IPS-20b (cell line): ENCODE results near the gene COL15A1.

Experiments used
- H3K27ac ChIP-seq: one replicate; pipeline ENCODE4 v1.5.1; 2013; ENCODE audit warnings: low read length
- H3K27me3 ChIP-seq: 2 replicates; pipeline ENCODE4 v1.6.1; 2013; ENCODE audit warnings: mild to moderate bottlenecking, low read length, inconsistent platforms; ENCODE audit not compliant: insufficient read depth
- H3K36me3 ChIP-seq: 2 replicates; pipeline ENCODE4 v1.6.1; 2013; ENCODE audit warnings: low read depth, mild to moderate bottlenecking, inconsistent platforms, low read length, moderate library complexity; ENCODE audit not compliant: insufficient read depth
- H3K4me1 ChIP-seq: 2 replicates; pipeline ENCODE4 v1.6.1; 2013; ENCODE audit warnings: mild to moderate bottlenecking, control low read depth, inconsistent platforms, low read length, moderate library complexity; ENCODE audit not compliant: insufficient read depth
- H3K4me3 ChIP-seq: 2 replicates; pipeline ENCODE4 v1.5.1; 2013; ENCODE audit warnings: mild to moderate bottlenecking, low read length, inconsistent platforms
- H3K9ac ChIP-seq: 2 replicates; pipeline ENCODE4 v1.6.1; 2013; ENCODE audit warnings: low read depth, mild to moderate bottlenecking, inconsistent platforms, low read length, moderate library complexity
- H3K9me3 ChIP-seq: 2 replicates; pipeline ENCODE4 v1.6.1; 2013; ENCODE audit warnings: mild to moderate bottlenecking, low read depth, low read length, inconsistent platforms; ENCODE audit not compliant: insufficient read depth

The COL15A1 gene

DNA sequence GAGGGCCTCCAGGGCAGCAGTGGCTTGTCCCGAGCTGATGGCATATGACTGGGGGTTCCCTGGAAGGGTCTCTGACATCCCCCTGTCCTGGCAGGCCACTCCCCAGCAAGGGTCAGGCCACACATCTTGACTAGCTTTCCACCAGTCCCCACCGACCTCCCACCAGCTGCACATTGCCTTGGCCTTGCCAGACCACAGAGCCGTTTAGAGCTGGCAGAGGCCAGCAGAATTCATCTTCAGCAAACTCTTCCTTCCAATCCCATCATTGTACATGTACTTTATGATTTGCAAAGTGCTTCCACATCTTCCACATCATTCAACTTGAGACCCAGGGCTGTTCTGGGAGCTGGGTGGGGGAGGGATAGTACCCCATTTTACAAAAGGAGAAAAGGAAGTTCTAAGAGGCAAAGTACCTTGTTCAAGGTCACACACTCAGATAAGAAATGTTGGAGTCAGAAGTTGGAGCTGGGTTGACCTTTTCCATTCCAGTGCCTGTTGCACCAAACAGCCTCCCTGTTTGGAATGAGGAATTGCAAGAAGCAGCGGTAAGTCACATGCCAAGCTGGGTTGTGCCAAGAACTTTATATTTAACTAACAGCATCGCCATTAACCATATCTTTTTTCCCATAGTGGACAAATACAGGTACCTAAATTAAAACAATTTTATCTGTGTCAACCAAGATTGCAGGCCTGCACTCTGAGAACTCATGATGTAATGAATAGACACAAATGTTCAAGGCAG lies 25.8 kb upstream of the COL15A1 start:
- no peaks in the 10 kb centered on the region for H3K27me3 ChIP-seq
- H3K36me3 ChIP-seq = no peaks in the 10 kb centered on the region
- H3K4me1 ChIP-seq = no peaks in the 10 kb centered on the region
- no peak overlapping the region for H3K4me3 ChIP-seq
- no peak overlapping the region for H3K27ac ChIP-seq
- H3K9me3 ChIP-seq = no peaks in the 10 kb centered on the region
- H3K9ac ChIP-seq = no peak overlapping the region

DNA sequence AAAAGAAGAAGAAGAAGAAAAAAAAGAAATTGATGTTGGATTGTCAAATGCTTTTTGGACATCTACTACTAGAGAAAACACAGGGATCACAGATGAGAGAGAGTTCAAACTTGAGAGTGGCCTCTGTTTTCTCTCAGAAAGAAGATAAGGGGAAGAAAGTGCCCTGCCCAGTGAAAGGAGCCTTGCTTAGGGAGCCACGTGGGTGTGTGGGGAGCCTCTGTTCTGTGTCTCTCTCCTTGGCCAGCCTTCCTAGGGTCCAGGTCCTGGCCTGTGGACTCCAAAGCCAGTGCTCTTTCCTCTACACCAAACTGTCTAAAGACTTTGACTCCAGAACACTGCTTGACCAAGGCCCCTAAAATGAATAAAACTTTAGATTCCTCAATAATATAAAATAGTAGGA lies 22.0 kb upstream of the COL15A1 start:
- Histone ChIP-seq H3K9ac (no peak overlapping the region), H3K9me3 (no peaks in the 10 kb centered on the region), H3K4me3 (no peak overlapping the region), H3K27me3 (no peaks in the 10 kb centered on the region), H3K27ac (no peak overlapping the region), H3K36me3 (no peaks in the 10 kb centered on the region), H3K4me1 (0 out of 2 replicates have a peak, but pooled peaks cover 5% of the 10 kb centered on the region)

DNA sequence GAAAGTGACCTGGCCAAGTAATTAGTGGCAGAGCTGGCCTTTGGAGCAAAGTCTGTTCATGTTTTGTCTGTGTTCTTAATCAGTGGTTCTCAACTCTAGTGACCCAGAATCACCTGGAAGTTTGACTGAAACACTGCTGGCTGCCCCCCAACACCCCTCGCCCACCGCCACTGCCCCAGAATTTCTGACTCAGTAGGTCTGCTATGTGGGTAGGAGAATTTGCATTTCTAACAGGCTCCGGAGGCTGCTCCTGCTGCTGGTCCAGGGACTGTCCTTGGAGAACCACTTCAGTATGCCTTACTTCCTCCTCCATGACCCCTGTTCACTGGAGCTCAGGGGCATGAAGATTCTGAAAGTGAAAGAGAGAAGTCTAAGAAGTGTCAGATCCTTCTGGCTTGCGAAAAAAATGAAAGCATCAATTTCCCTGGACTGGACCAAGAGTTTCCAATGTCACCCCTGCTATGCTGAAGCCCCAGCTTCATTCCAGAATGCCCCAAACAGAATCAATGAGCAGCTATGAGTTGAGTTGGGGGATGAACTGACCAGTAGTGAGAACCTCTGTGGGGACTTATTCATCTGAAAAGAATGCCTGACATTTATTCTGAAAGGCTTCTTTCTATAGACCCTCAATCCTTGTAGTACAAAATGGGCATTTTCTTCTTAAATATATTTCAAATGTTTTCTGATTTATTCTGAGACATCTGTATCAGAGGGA lies 20.8 kb upstream of the COL15A1 start:
- no peaks in the 10 kb centered on the region for H3K9me3 ChIP-seq
- no peak overlapping the region for H3K27ac ChIP-seq
- 0 out of 2 replicates have a peak, but pooled peaks cover 5% of the 10 kb centered on the region for H3K4me1 ChIP-seq
- no peak overlapping the region for H3K9ac ChIP-seq
- no peaks in the 10 kb centered on the region for H3K36me3 ChIP-seq
- no peaks in the 10 kb centered on the region for H3K27me3 ChIP-seq
- no peak overlapping the region for H3K4me3 ChIP-seq

DNA sequence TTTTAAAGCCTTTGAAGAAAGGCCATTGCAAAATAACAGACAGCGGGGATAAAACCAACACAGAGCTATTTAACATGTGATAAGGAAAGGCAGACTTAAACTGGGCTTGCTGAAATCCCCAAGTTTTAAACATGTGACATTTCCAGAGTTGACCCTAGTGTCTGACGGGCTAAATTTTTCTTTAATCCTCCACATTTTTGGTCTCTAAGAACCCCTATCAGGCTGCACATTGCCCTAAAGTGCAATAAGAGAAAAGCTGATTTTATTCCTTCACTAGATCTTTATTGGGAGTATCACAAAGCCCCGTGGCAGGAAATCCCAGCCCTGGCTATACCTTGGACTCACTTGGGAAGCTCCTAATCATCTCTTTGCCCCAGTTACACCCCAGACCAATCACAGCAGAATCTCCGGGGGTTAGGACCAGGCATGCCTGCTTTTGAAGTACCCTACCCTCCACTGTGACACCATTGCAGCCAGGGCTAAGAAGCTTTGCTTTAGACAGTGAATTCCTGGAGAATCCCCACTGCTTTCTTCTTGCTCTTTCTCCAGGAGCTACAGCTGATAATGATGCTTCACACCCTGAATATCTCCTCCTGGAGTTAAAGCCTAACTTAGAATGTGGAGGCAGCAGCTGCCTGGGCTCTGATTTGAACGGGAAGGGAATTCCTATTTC lies 20.1 kb upstream of the COL15A1 start:
- Histone ChIP-seq H3K4me1 (0 out of 2 replicates have a peak, but pooled peaks cover 5% of the 10 kb centered on the region), H3K27ac (no peak overlapping the region), H3K9ac (no peak overlapping the region), H3K27me3 (no peaks in the 10 kb centered on the region), H3K36me3 (no peaks in the 10 kb centered on the region), H3K4me3 (no peak overlapping the region), H3K9me3 (no peaks in the 10 kb centered on the region)

DNA sequence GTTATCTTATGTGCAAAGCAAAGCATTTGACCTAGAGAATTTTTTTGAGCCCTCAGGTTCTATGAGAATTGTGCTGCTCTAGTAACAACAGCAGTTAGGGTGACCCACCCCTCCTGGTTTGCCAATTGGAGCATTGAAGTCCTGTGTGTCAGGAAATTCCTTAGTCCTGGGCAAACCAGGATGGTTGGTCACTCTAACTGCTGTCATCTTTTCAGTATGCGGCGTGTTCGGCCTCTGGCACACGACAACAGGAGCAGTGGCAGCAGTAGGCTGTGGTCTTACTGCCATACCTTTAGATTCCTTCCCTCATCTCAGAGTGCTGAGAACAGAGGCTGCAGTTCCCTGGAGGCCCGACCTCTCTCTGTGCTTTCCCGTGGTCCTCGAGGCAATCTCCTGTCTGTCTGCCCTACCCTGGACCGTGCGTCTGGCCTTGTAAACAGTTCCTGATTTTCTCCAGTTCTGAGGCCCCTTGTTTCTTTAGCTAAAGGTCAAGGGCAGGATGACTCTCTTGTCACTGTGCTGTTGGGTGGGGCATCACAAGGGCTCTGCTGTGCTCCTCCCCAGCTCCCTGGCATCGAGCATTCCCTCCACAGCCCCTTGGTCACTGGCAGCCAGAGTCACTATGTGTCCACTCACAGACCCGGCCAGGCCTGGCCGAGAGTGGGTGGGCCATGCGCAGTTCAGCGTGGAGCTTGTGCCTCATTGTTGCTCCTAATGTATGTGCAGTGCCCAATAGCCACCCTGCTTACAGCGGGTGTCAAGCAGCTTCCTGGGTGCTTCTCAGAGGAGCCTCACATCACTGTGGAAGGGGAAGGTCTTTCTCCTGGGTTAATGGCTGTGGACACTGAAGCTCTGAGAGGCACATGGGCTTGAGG lies 18.5 kb upstream of the COL15A1 start:
- no peak overlapping the region for H3K27ac ChIP-seq
- H3K27me3 ChIP-seq = no peaks in the 10 kb centered on the region
- H3K9me3 ChIP-seq = no peaks in the 10 kb centered on the region
- H3K36me3 ChIP-seq = no peaks in the 10 kb centered on the region
- H3K4me3 ChIP-seq = no peak overlapping the region
- no peak overlapping the region for H3K9ac ChIP-seq
- H3K4me1 ChIP-seq = 0 out of 2 replicates have a peak, but pooled peaks cover 5% of the 10 kb centered on the region

DNA sequence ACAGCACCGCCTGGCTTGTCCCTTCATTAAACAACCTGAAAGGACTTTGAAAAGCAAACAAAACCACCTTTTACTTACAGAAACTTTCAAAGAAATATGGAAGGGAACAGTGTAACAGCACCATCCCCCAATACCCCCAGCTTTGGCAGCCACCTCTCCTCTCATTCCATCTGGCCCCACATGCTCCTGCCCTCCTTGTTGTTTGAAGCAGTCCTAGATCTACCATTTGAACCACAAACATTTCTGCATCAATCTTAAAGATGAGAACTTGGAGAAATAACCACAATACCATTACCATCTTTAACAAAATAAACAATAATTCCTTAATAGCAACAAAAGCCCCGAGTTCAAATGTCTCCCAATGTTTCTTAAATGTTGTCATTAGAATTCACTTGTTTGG lies 17.8 kb upstream of the COL15A1 start:
- Histone ChIP-seq H3K27ac (no peak overlapping the region), H3K9ac (no peak overlapping the region), H3K27me3 (no peaks in the 10 kb centered on the region), H3K36me3 (no peaks in the 10 kb centered on the region), H3K9me3 (no peaks in the 10 kb centered on the region), H3K4me1 (0 out of 2 replicates have a peak, but pooled peaks cover 5% of the 10 kb centered on the region), H3K4me3 (no peak overlapping the region)

DNA sequence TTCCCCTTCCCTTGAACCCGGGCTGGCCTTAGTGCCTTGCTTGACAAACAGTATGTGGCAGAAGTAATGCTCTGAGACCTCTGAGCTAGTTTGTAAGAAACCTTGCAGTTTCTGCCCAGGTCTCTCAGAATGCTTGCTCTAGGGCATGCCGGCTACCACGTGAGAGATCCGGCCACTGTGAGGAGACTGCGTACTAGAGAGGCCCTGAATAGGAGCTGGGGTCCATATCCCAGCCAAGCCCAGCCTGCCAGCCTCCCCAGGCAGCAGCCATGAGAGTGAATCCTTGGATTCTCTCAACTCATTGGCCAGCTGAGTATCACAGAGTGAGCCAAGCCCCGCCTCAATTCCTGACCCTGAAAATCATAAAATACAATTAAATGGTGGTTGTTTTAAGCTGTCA lies 16.0 kb upstream of the COL15A1 start:
- H3K27me3 ChIP-seq = no peaks in the 10 kb centered on the region
- H3K9me3 ChIP-seq = no peaks in the 10 kb centered on the region
- H3K4me3 ChIP-seq = no peak overlapping the region
- H3K36me3 ChIP-seq = no peaks in the 10 kb centered on the region
- 0 out of 2 replicates have a peak, but pooled peaks cover 5% of the 10 kb centered on the region for H3K4me1 ChIP-seq
- H3K27ac ChIP-seq = no peak overlapping the region
- H3K9ac ChIP-seq = no peak overlapping the region

DNA sequence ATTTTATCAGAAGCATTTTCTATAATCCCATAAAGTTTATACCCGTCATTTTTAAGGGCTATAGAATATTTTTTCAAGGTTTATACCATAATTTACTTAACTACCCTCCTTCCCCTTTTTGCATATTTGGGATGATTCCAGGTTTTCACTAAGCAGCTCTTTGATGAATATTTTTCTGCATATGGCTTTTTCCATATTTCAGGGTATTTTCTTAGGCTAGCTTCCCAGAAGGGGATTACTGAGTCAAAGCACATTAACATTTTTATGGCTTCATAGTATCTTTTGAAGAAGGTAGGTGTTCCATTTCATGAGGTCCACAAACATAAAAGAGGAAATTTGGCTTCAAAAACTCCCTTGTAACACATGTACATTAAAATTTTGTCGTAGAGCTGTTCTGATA lies 14.6 kb upstream of the COL15A1 start:
- no peaks in the 10 kb centered on the region for H3K36me3 ChIP-seq
- H3K4me3 ChIP-seq = no peak overlapping the region
- no peaks in the 10 kb centered on the region for H3K9me3 ChIP-seq
- no peaks in the 10 kb centered on the region for H3K27me3 ChIP-seq
- 0 out of 2 replicates have a peak, but pooled peaks cover 5% of the 10 kb centered on the region for H3K4me1 ChIP-seq
- no peak overlapping the region for H3K27ac ChIP-seq
- H3K9ac ChIP-seq = no peak overlapping the region

DNA sequence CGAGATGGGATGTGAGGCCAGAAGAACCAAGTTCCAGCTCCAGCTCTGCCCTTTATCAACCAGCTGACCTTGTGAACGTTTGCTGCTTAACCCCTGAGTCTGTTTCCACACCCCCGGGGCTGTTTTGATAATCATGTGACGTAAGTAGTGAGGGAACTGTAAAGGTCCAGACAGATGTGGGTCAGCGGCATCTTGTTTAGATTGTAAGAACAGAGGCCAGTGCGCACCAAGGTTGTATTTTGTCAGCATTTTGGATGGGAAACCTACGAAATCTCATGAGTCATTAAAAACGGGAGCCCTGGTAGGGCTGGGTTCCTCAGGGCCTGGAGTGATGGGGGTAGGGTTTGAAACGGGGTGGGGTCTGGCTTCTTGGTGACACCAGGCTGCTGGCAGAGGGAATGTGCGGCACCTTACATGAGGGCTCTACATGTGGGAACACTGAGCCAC lies 13.8 kb upstream of the COL15A1 start:
- H3K9me3 ChIP-seq = no peaks in the 10 kb centered on the region
- H3K36me3 ChIP-seq = no peaks in the 10 kb centered on the region
- no peak overlapping the region for H3K9ac ChIP-seq
- no peak overlapping the region for H3K4me3 ChIP-seq
- no peak overlapping the region for H3K27ac ChIP-seq
- H3K27me3 ChIP-seq = no peaks in the 10 kb centered on the region
- 0 out of 2 replicates have a peak, but pooled peaks cover under 1% of the 10 kb centered on the region for H3K4me1 ChIP-seq

DNA sequence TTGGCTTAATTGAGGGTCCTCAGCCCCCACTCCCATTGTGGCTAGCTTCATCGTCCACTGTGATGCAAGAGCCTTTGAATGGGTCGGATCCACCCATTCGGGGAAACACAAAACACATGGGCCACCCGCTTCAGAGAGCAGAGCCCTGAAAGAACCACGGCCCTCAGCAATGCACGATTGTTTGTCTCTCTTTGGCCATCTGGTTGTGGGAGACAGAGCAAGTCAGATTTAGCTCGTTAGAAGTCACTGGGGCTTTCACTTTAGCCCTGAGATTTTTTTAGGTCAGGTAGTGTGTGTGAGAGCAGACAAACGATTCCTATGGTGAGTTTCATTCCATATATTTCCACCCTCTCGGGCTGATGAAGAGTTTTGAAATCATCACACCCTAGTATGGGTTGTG lies 12.9 kb upstream of the COL15A1 start:
- Histone ChIP-seq H3K36me3 (no peaks in the 10 kb centered on the region), H3K4me1 (no peaks in the 10 kb centered on the region), H3K9ac (no peak overlapping the region), H3K4me3 (no peak overlapping the region), H3K9me3 (no peaks in the 10 kb centered on the region), H3K27me3 (no peaks in the 10 kb centered on the region), H3K27ac (no peak overlapping the region)
